Liver (tissue), 3 donors: ENCODE measurements around the gene FNTB.

Experiments used
- FOXA2 ChIP-seq: IDR thresholded peaks from 2 replicates; pipeline ENCODE4 v1.6.1; 2016; ENCODE audit warnings: antibody characterized with exemption
- GABPA ChIP-seq, 2 donors: IDR thresholded peaks in 1 of 2; conservative IDR thresholded peaks in 1 of 2; 2 replicates each; pipeline ENCODE4 v1.6.1; 2016; ENCODE audit warnings: antibody characterized with exemption in 2 of 2, mild to moderate bottlenecking in 1 of 2, moderate library complexity in 1 of 2
- JUND ChIP-seq, 2 donors: IDR thresholded peaks; 2 replicates each; pipeline ENCODE4 v1.6.1; 2016; ENCODE audit warnings: antibody characterized with exemption in 2 of 2
- RAD21 ChIP-seq, 2 donors: IDR thresholded peaks; 2 replicates each; pipeline ENCODE4 v1.6.1; 2016; ENCODE audit warnings: antibody characterized with exemption in 2 of 2, mild to moderate bottlenecking in 2 of 2
- TAF1 ChIP-seq: conservative IDR thresholded peaks from 2 replicates; pipeline ENCODE4 v1.6.1; 2016; ENCODE audit warnings: antibody characterized with exemption, mild to moderate bottlenecking
- TF ChIP-seq, protein P1 (sequence below): fragments of 150-350 bp; IDR thresholded peaks from 2 replicates; pipeline ENCODE4 v1.5.1; 2017; ENCODE audit warnings: improper control_type of control experiment, low read depth, low read length; ENCODE audit not compliant: missing input control
- TF ChIP-seq, protein P2 (sequence below): IDR thresholded peaks from 2 replicates; pipeline ENCODE4 v1.6.1; 2016; ENCODE audit warnings: antibody characterized with exemption
- TF ChIP-seq, protein P3 (sequence below): IDR thresholded peaks from 2 replicates; pipeline ENCODE4 v1.6.1; 2016; ENCODE audit warnings: antibody characterized with exemption, mild to moderate bottlenecking
- donor health status: healthy.
- donor health status: healthy.

DNA sequence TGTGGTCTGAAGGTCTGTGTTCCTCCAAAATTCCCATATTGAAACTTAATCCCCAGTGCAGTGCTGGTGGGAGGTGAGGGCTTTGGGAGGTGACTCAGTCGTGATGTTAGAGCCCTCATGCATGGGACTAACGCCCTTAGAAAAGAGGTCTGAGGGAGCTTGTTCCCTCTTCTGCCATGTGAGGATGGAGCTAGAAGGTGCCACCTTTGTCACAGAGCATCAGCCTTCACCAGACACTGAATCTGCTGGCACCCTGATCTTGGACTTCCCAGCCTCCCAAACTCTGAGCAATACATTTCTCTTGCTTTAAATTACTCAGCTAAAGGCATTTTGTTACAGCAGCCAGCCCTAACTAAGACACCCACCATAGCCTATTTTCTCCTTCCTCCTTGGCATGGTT, 28.5 kb upstream of the FNTB start:
- TF ChIP-seq, protein P1, sequence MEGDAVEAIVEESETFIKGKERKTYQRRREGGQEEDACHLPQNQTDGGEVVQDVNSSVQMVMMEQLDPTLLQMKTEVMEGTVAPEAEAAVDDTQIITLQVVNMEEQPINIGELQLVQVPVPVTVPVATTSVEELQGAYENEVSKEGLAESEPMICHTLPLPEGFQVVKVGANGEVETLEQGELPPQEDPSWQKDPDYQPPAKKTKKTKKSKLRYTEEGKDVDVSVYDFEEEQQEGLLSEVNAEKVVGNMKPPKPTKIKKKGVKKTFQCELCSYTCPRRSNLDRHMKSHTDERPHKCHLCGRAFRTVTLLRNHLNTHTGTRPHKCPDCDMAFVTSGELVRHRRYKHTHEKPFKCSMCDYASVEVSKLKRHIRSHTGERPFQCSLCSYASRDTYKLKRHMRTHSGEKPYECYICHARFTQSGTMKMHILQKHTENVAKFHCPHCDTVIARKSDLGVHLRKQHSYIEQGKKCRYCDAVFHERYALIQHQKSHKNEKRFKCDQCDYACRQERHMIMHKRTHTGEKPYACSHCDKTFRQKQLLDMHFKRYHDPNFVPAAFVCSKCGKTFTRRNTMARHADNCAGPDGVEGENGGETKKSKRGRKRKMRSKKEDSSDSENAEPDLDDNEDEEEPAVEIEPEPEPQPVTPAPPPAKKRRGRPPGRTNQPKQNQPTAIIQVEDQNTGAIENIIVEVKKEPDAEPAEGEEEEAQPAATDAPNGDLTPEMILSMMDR, result no peak
- no peak for TF ChIP-seq FOXA2
- TF ChIP-seq TAF1, result no peak
- TF ChIP-seq RAD21 (IDR thresholded peaks at IDR 0.05), result no peak
- no peak for TF ChIP-seq GABPA (IDR thresholded peaks at IDR 0.05 in 1 of 2, conservative IDR thresholded peaks at IDR 0.05 in 1 of 2)
- TF ChIP-seq, protein P2, sequence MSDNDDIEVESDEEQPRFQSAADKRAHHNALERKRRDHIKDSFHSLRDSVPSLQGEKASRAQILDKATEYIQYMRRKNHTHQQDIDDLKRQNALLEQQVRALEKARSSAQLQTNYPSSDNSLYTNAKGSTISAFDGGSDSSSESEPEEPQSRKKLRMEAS, result no peak
- TF ChIP-seq, protein P3, sequence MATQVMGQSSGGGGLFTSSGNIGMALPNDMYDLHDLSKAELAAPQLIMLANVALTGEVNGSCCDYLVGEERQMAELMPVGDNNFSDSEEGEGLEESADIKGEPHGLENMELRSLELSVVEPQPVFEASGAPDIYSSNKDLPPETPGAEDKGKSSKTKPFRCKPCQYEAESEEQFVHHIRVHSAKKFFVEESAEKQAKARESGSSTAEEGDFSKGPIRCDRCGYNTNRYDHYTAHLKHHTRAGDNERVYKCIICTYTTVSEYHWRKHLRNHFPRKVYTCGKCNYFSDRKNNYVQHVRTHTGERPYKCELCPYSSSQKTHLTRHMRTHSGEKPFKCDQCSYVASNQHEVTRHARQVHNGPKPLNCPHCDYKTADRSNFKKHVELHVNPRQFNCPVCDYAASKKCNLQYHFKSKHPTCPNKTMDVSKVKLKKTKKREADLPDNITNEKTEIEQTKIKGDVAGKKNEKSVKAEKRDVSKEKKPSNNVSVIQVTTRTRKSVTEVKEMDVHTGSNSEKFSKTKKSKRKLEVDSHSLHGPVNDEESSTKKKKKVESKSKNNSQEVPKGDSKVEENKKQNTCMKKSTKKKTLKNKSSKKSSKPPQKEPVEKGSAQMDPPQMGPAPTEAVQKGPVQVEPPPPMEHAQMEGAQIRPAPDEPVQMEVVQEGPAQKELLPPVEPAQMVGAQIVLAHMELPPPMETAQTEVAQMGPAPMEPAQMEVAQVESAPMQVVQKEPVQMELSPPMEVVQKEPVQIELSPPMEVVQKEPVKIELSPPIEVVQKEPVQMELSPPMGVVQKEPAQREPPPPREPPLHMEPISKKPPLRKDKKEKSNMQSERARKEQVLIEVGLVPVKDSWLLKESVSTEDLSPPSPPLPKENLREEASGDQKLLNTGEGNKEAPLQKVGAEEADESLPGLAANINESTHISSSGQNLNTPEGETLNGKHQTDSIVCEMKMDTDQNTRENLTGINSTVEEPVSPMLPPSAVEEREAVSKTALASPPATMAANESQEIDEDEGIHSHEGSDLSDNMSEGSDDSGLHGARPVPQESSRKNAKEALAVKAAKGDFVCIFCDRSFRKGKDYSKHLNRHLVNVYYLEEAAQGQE, result no peak
- TF ChIP-seq JUND (IDR thresholded peaks at IDR 0.05), result no peak
